ENCODE data around the gene SH3PXD2A. TPM values are rescaled to one million over a fixed set of nuclear protein-coding genes. Genes with fewer than 3 reads are reported as not detected.
"Not testable (repeated sequence)": the region's sequence is repeated elsewhere in the genome, so short reads cannot be mapped to it uniquely, and the experiment has no call there.

The SH3PXD2A gene
- total and polyA plus RNA-seq, 10 of the 15 experiments (the other 5 are each of a cell fraction or from before 2014, with no cell fraction given): 0.63 to 14.0 (median 4.4) TPM

GRCh38 chr10:103662704-103663103, 192.7 kb downstream of the SH3PXD2A start:
- FAIRE-seq; H3K27me3 ChIP-seq (replicated peaks in 1 of 2; ENCODE audit: control insufficient read depth in 2 of 2, insufficient read depth in 2 of 2, low read length in 1 of 2); H3K4me3 ChIP-seq; H3K4me2 ChIP-seq (ENCODE audit: control insufficient read depth, insufficient read depth); H3K9ac ChIP-seq (ENCODE audit: control insufficient read depth, insufficient read depth, low read length); H3K27ac ChIP-seq (ENCODE audit: control insufficient read depth, insufficient read depth); SMC1A ChIA-PET (ENCODE audit: uncharacterized antibody, unreplicated experiment); H3K9me3 ChIP-seq (replicated peaks; ENCODE audit: control insufficient read depth, insufficient read depth, low read length); DNase-seq (ENCODE audit: low read depth, low spot score); intact Hi-C loops (cut with micrococcal nuclease; ENCODE audit: unreplicated experiment); H2AFZ ChIP-seq (ENCODE audit: control insufficient read depth, low read depth, low read length); in situ Hi-C loops (cut with MboI); RAD21 ChIA-PET (ENCODE audit: unreplicated experiment); ATAC-seq; H3K79me2 ChIP-seq (ENCODE audit: control insufficient read depth, insufficient read depth, low read length); H3K4me1 ChIP-seq (ENCODE audit: control insufficient read depth, insufficient read depth, low read length); BruUV-seq (replicated peaks); CTCF ChIA-PET; H4K20me1 ChIP-seq (ENCODE audit: control insufficient read depth, insufficient read depth): not testable (repeated sequence)
- H3K36me3 ChIP-seq (ENCODE audit: control insufficient read depth in 2 of 2, insufficient read depth in 2 of 2, low read length in 1 of 2): peaks cover 21 to 25% of the 10 kb centered on the region in 2 experiments; a peak in 3 of 4 replicates
- WGBS (ENCODE audit: insufficient coverage, insufficient replicate concordance, low lambda C conversion rate, missing lambda C conversion rate): 66% methylated on average over 3 of the region's 3 CpGs
- POLR2A ChIA-PET: interaction anchor here (0.6 kb wide), 1 partner anchor 42 kb away, joined by 4 read pairs; no protein-coding TSS in a partner anchor

GRCh38 chr10:103661198-103661950, 194.0 kb downstream of the SH3PXD2A start:
- no TSS peak for BruUV-seq (replicated peaks)
- no peak overlapping the region for H3K9ac ChIP-seq (ENCODE audit: control insufficient read depth, insufficient read depth, low read length)
- ATAC-seq (no peak), DNase-seq (ENCODE audit: low read depth, low spot score) (no peak), FAIRE-seq (no peak)
- H2AFZ ChIP-seq (ENCODE audit: control insufficient read depth, low read depth, low read length): no peak overlapping the region
- RAD21 ChIA-PET (ENCODE audit: unreplicated experiment): interaction anchor here (1.1 to 1.8 kb wide), 2 partner anchors 17 to 25 kb away, joined by 3 to 5 read pairs; no protein-coding TSS in a partner anchor
- no peaks in the 10 kb centered on the region for H4K20me1 ChIP-seq (ENCODE audit: control insufficient read depth, insufficient read depth)
- H3K79me2 ChIP-seq (ENCODE audit: control insufficient read depth, insufficient read depth, low read length): no peaks in the 10 kb centered on the region; the same call in 1 of the 2 replicates
- SMC1A ChIA-PET (ENCODE audit: uncharacterized antibody, unreplicated experiment): no interaction called here
- POLR2A ChIA-PET: no interaction called here
- intact Hi-C loops (cut with micrococcal nuclease; ENCODE audit: unreplicated experiment) (no loop called here), in situ Hi-C loops (cut with MboI) (no loop called here)
- 91% methylated on average over 25 of the region's 48 CpGs for WGBS (ENCODE audit: insufficient coverage, insufficient replicate concordance, low lambda C conversion rate, missing lambda C conversion rate)
- no peaks in the 10 kb centered on the region; the same call in 2 of the 3 replicates for H3K9me3 ChIP-seq (replicated peaks; ENCODE audit: control insufficient read depth, insufficient read depth, low read length)
- H3K27ac ChIP-seq (ENCODE audit: control insufficient read depth, insufficient read depth): no peak overlapping the region
- CTCF ChIA-PET: interaction anchor here (2.4 kb wide), 1 partner anchor 25 kb away, joined by 8 read pairs; no protein-coding TSS in a partner anchor
- H3K4me1 ChIP-seq (ENCODE audit: control insufficient read depth, insufficient read depth, low read length): peaks cover 8% of the 10 kb centered on the region
- H3K4me3 ChIP-seq: no peak overlapping the region
- peaks cover 26 to 30% of the 10 kb centered on the region in 2 experiments; a peak in 3 of 4 replicates for H3K36me3 ChIP-seq (ENCODE audit: control insufficient read depth in 2 of 2, insufficient read depth in 2 of 2, low read length in 1 of 2)
- no peaks in the 10 kb centered on the region for H3K27me3 ChIP-seq (replicated peaks in 1 of 2; ENCODE audit: control insufficient read depth in 2 of 2, insufficient read depth in 2 of 2, low read length in 1 of 2)
- H3K4me2 ChIP-seq (ENCODE audit: control insufficient read depth, insufficient read depth): no peak overlapping the region
- TF ChIP-seq PAX5 (IDR thresholded peaks at IDR 0.05; ENCODE audit: borderline replicate concordance, low read depth, low read length) (no peak), SMAD1 (IDR thresholded peaks at IDR 0.05; ENCODE audit: low read depth, partially characterized antibody) (no peak), ZBTB33 (IDR thresholded peaks at IDR 0.05) (no peak), GATAD2B (conservative IDR thresholded peaks at IDR 0.05; ENCODE audit: low read depth) (no peak), NFYB (IDR thresholded peaks at IDR 0.05; ENCODE audit: insufficient read depth, low read depth, low read length) (no peak), NFXL1 (IDR thresholded peaks at IDR 0.05; ENCODE audit: borderline replicate concordance) (no peak), NR2C2 (IDR thresholded peaks at IDR 0.05; ENCODE audit: borderline replicate concordance, control insufficient read depth, insufficient read length, low read depth) (no peak)
- TF ChIP-seq, protein P1, sequence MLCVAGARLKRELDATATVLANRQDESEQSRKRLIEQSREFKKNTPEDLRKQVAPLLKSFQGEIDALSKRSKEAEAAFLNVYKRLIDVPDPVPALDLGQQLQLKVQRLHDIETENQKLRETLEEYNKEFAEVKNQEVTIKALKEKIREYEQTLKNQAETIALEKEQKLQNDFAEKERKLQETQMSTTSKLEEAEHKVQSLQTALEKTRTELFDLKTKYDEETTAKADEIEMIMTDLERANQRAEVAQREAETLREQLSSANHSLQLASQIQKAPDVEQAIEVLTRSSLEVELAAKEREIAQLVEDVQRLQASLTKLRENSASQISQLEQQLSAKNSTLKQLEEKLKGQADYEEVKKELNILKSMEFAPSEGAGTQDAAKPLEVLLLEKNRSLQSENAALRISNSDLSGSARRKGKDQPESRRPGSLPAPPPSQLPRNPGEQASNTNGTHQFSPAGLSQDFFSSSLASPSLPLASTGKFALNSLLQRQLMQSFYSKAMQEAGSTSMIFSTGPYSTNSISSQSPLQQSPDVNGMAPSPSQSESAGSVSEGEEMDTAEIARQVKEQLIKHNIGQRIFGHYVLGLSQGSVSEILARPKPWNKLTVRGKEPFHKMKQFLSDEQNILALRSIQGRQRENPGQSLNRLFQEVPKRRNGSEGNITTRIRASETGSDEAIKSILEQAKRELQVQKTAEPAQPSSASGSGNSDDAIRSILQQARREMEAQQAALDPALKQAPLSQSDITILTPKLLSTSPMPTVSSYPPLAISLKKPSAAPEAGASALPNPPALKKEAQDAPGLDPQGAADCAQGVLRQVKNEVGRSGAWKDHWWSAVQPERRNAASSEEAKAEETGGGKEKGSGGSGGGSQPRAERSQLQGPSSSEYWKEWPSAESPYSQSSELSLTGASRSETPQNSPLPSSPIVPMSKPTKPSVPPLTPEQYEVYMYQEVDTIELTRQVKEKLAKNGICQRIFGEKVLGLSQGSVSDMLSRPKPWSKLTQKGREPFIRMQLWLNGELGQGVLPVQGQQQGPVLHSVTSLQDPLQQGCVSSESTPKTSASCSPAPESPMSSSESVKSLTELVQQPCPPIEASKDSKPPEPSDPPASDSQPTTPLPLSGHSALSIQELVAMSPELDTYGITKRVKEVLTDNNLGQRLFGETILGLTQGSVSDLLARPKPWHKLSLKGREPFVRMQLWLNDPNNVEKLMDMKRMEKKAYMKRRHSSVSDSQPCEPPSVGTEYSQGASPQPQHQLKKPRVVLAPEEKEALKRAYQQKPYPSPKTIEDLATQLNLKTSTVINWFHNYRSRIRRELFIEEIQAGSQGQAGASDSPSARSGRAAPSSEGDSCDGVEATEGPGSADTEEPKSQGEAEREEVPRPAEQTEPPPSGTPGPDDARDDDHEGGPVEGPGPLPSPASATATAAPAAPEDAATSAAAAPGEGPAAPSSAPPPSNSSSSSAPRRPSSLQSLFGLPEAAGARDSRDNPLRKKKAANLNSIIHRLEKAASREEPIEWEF (IDR thresholded peaks at IDR 0.05; ENCODE audit: insufficient replicate concordance, low read depth, low read length): no peak

Measured in GM12878 (cell line).